Immature natural killer cell (primary cell): ENCODE data around the gene MS4A2. TPM values are rescaled to one million over a fixed set of nuclear protein-coding genes. Genes with fewer than 3 reads are reported as not detected.
"Not testable (repeated sequence)": the region's sequence is repeated elsewhere in the genome, so short reads cannot be mapped to it uniquely, and the experiment has no call there.

Experiments
- DNase-seq, 3 donors: peaks; one replicate each; pipeline ENCODE4 v3.0.0; 2022; ENCODE audit warnings: mixed read lengths in 1 of 3
- H3K27ac Mint-ChIP-seq, 6 donors: one replicate each; pipeline ENCODE4 v1.8.0; 2020; ENCODE audit warnings: mixed read lengths in 6 of 6, mild to moderate bottlenecking in 5 of 6, inconsistent platforms in 4 of 6, moderate library complexity in 3 of 6
- H3K27me3 Mint-ChIP-seq, 3 donors: one replicate each; pipeline ENCODE4 v1.8.0; 2020 to 2021; ENCODE audit warnings: low read depth in 3 of 3, mild to moderate bottlenecking in 3 of 3, mixed read lengths in 3 of 3, moderate library complexity in 3 of 3, inconsistent platforms in 1 of 3
- H3K36me3 Mint-ChIP-seq, 3 donors: one replicate each; pipeline ENCODE4 v1.8.0; 2020; ENCODE audit warnings: mixed read lengths in 3 of 3, inconsistent platforms in 2 of 3, mild to moderate bottlenecking in 2 of 3
- H3K4me1 Mint-ChIP-seq, 2 donors: one replicate each; pipeline ENCODE4 v1.8.0; 2020; ENCODE audit warnings: inconsistent platforms in 2 of 2, mild to moderate bottlenecking in 2 of 2, mixed read lengths in 2 of 2, moderate library complexity in 1 of 2
- H3K4me3 Mint-ChIP-seq, 5 donors: one replicate each; pipeline ENCODE4 v1.8.0; 2020; ENCODE audit warnings: mild to moderate bottlenecking in 5 of 5, mixed read lengths in 5 of 5, inconsistent platforms in 3 of 5, moderate library complexity in 3 of 5
- H3K9me3 Mint-ChIP-seq, 6 donors: one replicate each; pipeline ENCODE4 v1.8.0; 2020; ENCODE audit warnings: mild to moderate bottlenecking in 6 of 6, mixed read lengths in 6 of 6, inconsistent platforms in 4 of 6, moderate library complexity in 3 of 6
- polyA plus RNA-seq, 3 donors: library from polyadenylated mRNA; unstranded; fragments of 300-500 nt; fragmentation: Illumina TruSeq; gene quantifications; one replicate each; pipeline ENCODE4 v1.2.3, GENCODE V29; 2021

MS4A2 gene
- under 1 TPM in 1 of 3 donors, not detected in 2; 0.10 TPM for polyA plus RNA-seq

GRCh38 chr11:60088364-60088763 is at the start of gene MS4A2:
TSS of gene MS4A2 (plus strand) at chr11:60088664. CDS start at chr11:60088766, 102 bp downstream.
- Mint-ChIP-seq H3K27me3 (peaks cover under 1 to 8% (median 6%) of the 10 kb centered on the region in 3 donors), H3K36me3 (no peaks in the 10 kb centered on the region), H3K4me1 (no peaks in the 10 kb centered on the region), H3K4me3 (no peak within 1 kb of the TSS), H3K27ac (no peak within 1 kb of the TSS), H3K9me3 (peaks cover 0 to 3% (median 0%) of the 10 kb centered on the region in 6 donors)
- DNase-seq, result no peak

- DNase-seq, result no peak
- Mint-ChIP-seq H3K4me3 (no peak within 1 kb of the TSS), H3K27me3 (peaks cover 0 to 2% (median 0%) of the 10 kb centered on the region in 3 donors), H3K9me3 (no peaks in the 10 kb centered on the region), H3K36me3 (no peaks in the 10 kb centered on the region), H3K27ac (no peak within 1 kb of the TSS), H3K4me1 (no peaks in the 10 kb centered on the region)
These were observed 48.4 kb upstream of the MS4A2 start, which contains the start of gene OOSP2 for GRCh38 chr11:60040109-60040508. TSS of gene OOSP2 (plus strand) at chr11:60040409. CDS start at chr11:60040460, 51 bp downstream.

GRCh38 chr11:60050422-60050821 is 38.0 kb upstream of the MS4A2 start:
- not testable (repeated sequence) for DNase-seq, H3K27me3 Mint-ChIP-seq, H3K4me3 Mint-ChIP-seq, H3K27ac Mint-ChIP-seq, H3K36me3 Mint-ChIP-seq, H3K4me1 Mint-ChIP-seq, H3K9me3 Mint-ChIP-seq

- H3K9me3 Mint-ChIP-seq, H3K36me3 Mint-ChIP-seq, H3K27me3 Mint-ChIP-seq, H3K27ac Mint-ChIP-seq, DNase-seq, H3K4me3 Mint-ChIP-seq, H3K4me1 Mint-ChIP-seq: not testable (repeated sequence)
These were observed 37.6 kb upstream of the MS4A2 start for GRCh38 chr11:60050839-60051238.

- Mint-ChIP-seq H3K36me3 (no peaks in the 10 kb centered on the region), H3K27ac (no peak within 1 kb of the TSS)
- DNase-seq, result no peak
These were observed 32.0 kb upstream of the MS4A2 start, which contains the start of gene MS4A3 for GRCh38 chr11:60056349-60056969. TSS of gene MS4A3 (plus strand) at chr11:60056665. CDS start at chr11:60061161, 4,496 bp downstream.

GRCh38 chr11:60059052-60059451 is 29.4 kb upstream of the MS4A2 start:
- no peak for DNase-seq
- Mint-ChIP-seq H3K36me3 (no peaks in the 10 kb centered on the region), H3K27ac (no peak overlapping the region), H3K27me3 (peaks cover 0 to 3% (median 0%) of the 10 kb centered on the region in 3 donors), H3K9me3 (peaks cover 0 to 3% (median 0%) of the 10 kb centered on the region in 6 donors), H3K4me1 (no peaks in the 10 kb centered on the region), H3K4me3 (no peak overlapping the region)

More at GRCh38 chr11:60056349-60056969, 32.0 kb upstream of the MS4A2 start, which contains the start of gene MS4A3:
- H3K9me3 Mint-ChIP-seq, result peaks cover 0 to 3% (median 0%) of the 10 kb centered on the region in 6 donors
- no peak within 1 kb of the TSS for H3K4me3 Mint-ChIP-seq
- H3K4me1 Mint-ChIP-seq, result no peaks in the 10 kb centered on the region
- H3K27me3 Mint-ChIP-seq, result peaks cover 0 to 1% (median 0%) of the 10 kb centered on the region in 3 donors

- Mint-ChIP-seq H3K4me3 (no peak overlapping the region), H3K27ac (no peak overlapping the region), H3K9me3 (peaks cover 0 to 3% (median 0%) of the 10 kb centered on the region in 6 donors), H3K27me3 (peaks cover 0 to 3% (median 0%) of the 10 kb centered on the region in 3 donors), H3K4me1 (no peaks in the 10 kb centered on the region), H3K36me3 (no peaks in the 10 kb centered on the region)
- DNase-seq, result no peak
These were observed 28.8 kb upstream of the MS4A2 start for GRCh38 chr11:60059521-60060240.

- no peaks in the 10 kb centered on the region for H3K4me1 Mint-ChIP-seq
- no peak overlapping the region for H3K27ac Mint-ChIP-seq
- no peak for DNase-seq
- H3K36me3 Mint-ChIP-seq, result no peaks in the 10 kb centered on the region
- H3K9me3 Mint-ChIP-seq, result peaks cover 0 to 3% (median 0%) of the 10 kb centered on the region in 6 donors
- H3K4me3 Mint-ChIP-seq, result no peak overlapping the region
- peaks cover 0 to 3% (median 0%) of the 10 kb centered on the region in 3 donors for H3K27me3 Mint-ChIP-seq
These were observed 24.4 kb upstream of the MS4A2 start for GRCh38 chr11:60064111-60064510.

- no peak for DNase-seq
- H3K9me3 Mint-ChIP-seq, result no peaks in the 10 kb centered on the region
- peaks cover 0 to 6% (median 0%) of the 10 kb centered on the region in 3 donors for H3K27me3 Mint-ChIP-seq
- H3K27ac Mint-ChIP-seq, result no peak overlapping the region
- no peaks in the 10 kb centered on the region for H3K36me3 Mint-ChIP-seq
- no peaks in the 10 kb centered on the region for H3K4me1 Mint-ChIP-seq
- no peak overlapping the region for H3K4me3 Mint-ChIP-seq
These were observed 22.7 kb upstream of the MS4A2 start for GRCh38 chr11:60065801-60066200.

GRCh38 chr11:60069450-60069849 is 19.0 kb upstream of the MS4A2 start:
- no peak for DNase-seq
- peaks cover 0 to 1% (median 0%) of the 10 kb centered on the region in 6 donors for H3K9me3 Mint-ChIP-seq
- no peak overlapping the region for H3K4me3 Mint-ChIP-seq
- H3K27ac Mint-ChIP-seq, result no peak overlapping the region
- H3K36me3 Mint-ChIP-seq, result no peaks in the 10 kb centered on the region
- H3K27me3 Mint-ChIP-seq, result peaks cover 0 to 2% (median 0%) of the 10 kb centered on the region in 3 donors
- H3K4me1 Mint-ChIP-seq, result no peaks in the 10 kb centered on the region

GRCh38 chr11:60071644-60072043 is 16.8 kb upstream of the MS4A2 start:
- DNase-seq, H3K4me3 Mint-ChIP-seq, H3K9me3 Mint-ChIP-seq, H3K27me3 Mint-ChIP-seq, H3K36me3 Mint-ChIP-seq, H3K27ac Mint-ChIP-seq, H3K4me1 Mint-ChIP-seq: not testable (repeated sequence)

- no peak overlapping the region for H3K4me3 Mint-ChIP-seq
- DNase-seq, result no peak
- peaks cover 0 to 6% (median 0%) of the 10 kb centered on the region in 6 donors for H3K9me3 Mint-ChIP-seq
- no peaks in the 10 kb centered on the region for H3K4me1 Mint-ChIP-seq
- no peak overlapping the region for H3K27ac Mint-ChIP-seq
- peaks cover 0 to 10% (median 0%) of the 10 kb centered on the region in 3 donors for H3K27me3 Mint-ChIP-seq
- H3K36me3 Mint-ChIP-seq, result no peaks in the 10 kb centered on the region
These were observed 11.1 kb upstream of the MS4A2 start for GRCh38 chr11:60077216-60077817.

GRCh38 chr11:60077981-60078380 is 10.5 kb upstream of the MS4A2 start:
- Mint-ChIP-seq H3K27ac (no peak overlapping the region), H3K27me3 (peaks cover 0 to 10% (median 0%) of the 10 kb centered on the region in 3 donors), H3K9me3 (peaks cover 0 to 6% (median 0%) of the 10 kb centered on the region in 6 donors), H3K36me3 (no peaks in the 10 kb centered on the region), H3K4me1 (no peaks in the 10 kb centered on the region), H3K4me3 (no peak overlapping the region)
- DNase-seq, result no peak

GRCh38 chr11:60078745-60079144 is 9.7 kb upstream of the MS4A2 start:
- H3K4me3 Mint-ChIP-seq, result no peak overlapping the region
- peaks cover 0 to 6% (median 0%) of the 10 kb centered on the region in 6 donors for H3K9me3 Mint-ChIP-seq
- no peak for DNase-seq
- H3K36me3 Mint-ChIP-seq, result no peaks in the 10 kb centered on the region
- no peaks in the 10 kb centered on the region for H3K4me1 Mint-ChIP-seq
- peaks cover 0 to 10% (median 0%) of the 10 kb centered on the region in 3 donors for H3K27me3 Mint-ChIP-seq
- no peak overlapping the region for H3K27ac Mint-ChIP-seq
